ENCODE measurements around the gene PCDHB16.
A peak's percentile ranks its signal among the peaks of the same experiment; 100 is the strongest.
"Not testable (repeated sequence)": the region's sequence is repeated elsewhere in the genome, so short reads cannot be mapped to it uniquely, and the experiment has no call there.

The PCDHB16 gene

GRCh38 chr5:141174291-141175104 is 7.7 kb upstream of the PCDHB16 start:
- H3K9me3 Mint-ChIP-seq; H3K27ac Mint-ChIP-seq; DNase-seq (ENCODE audit: low spot score); H3K27me3 Mint-ChIP-seq (ENCODE audit: low read depth); H3K4me1 Mint-ChIP-seq (ENCODE audit: low read depth); H3K36me3 Mint-ChIP-seq (ENCODE audit: low read depth); H3K4me3 Mint-ChIP-seq: not testable (repeated sequence)

GRCh38 chr5:141175933-141176332 is 6.3 kb upstream of the PCDHB16 start:
- DNase-seq (ENCODE audit: low spot score) = no peak
- Mint-ChIP-seq H3K27ac (no peak overlapping the region), H3K4me3 (no peak overlapping the region), H3K9me3 (peaks cover 12% of the 10 kb centered on the region), H3K27me3 (ENCODE audit: low read depth) (no peaks in the 10 kb centered on the region), H3K4me1 (ENCODE audit: low read depth) (no peaks in the 10 kb centered on the region), H3K36me3 (ENCODE audit: low read depth) (no peaks in the 10 kb centered on the region)

GRCh38 chr5:141177577-141178191 is 4.5 kb upstream of the PCDHB16 start, which contains the start of gene PCDHB8:
Gene PCDHB8, plus strand, starts transcription at chr5:141177790. Its CDS starts 245 bp downstream, at chr5:141178035.
- peaks cover 26% of the 10 kb centered on the region for H3K9me3 Mint-ChIP-seq
- not testable (repeated sequence) for H3K36me3 Mint-ChIP-seq (ENCODE audit: low read depth); H3K4me3 Mint-ChIP-seq; H3K27me3 Mint-ChIP-seq (ENCODE audit: low read depth); DNase-seq (ENCODE audit: low spot score); H3K27ac Mint-ChIP-seq; H3K4me1 Mint-ChIP-seq (ENCODE audit: low read depth)

GRCh38 chr5:141179371-141179770 is 2.8 kb upstream of the PCDHB16 start:
- not testable (repeated sequence) for H3K36me3 Mint-ChIP-seq (ENCODE audit: low read depth); H3K27me3 Mint-ChIP-seq (ENCODE audit: low read depth); H3K27ac Mint-ChIP-seq; H3K4me1 Mint-ChIP-seq (ENCODE audit: low read depth); DNase-seq (ENCODE audit: low spot score); H3K4me3 Mint-ChIP-seq
- H3K9me3 Mint-ChIP-seq = peaks cover 30% of the 10 kb centered on the region

GRCh38 chr5:141179876-141180275 is 2.3 kb upstream of the PCDHB16 start:
- not testable (repeated sequence) for H3K4me1 Mint-ChIP-seq (ENCODE audit: low read depth); H3K36me3 Mint-ChIP-seq (ENCODE audit: low read depth); H3K27me3 Mint-ChIP-seq (ENCODE audit: low read depth); DNase-seq (ENCODE audit: low spot score); H3K4me3 Mint-ChIP-seq; H3K27ac Mint-ChIP-seq
- H3K9me3 Mint-ChIP-seq = peaks cover 35% of the 10 kb centered on the region

- H3K9me3 Mint-ChIP-seq = peaks cover 39% of the 10 kb centered on the region
- H3K4me1 Mint-ChIP-seq (ENCODE audit: low read depth) = no peaks in the 10 kb centered on the region
- H3K27me3 Mint-ChIP-seq (ENCODE audit: low read depth) = no peaks in the 10 kb centered on the region
- H3K4me3 Mint-ChIP-seq = no peak overlapping the region
- no peak overlapping the region for H3K27ac Mint-ChIP-seq
- DNase-seq (ENCODE audit: low spot score) = no peak
- H3K36me3 Mint-ChIP-seq (ENCODE audit: low read depth) = no peaks in the 10 kb centered on the region
These were observed 1.9 kb upstream of the PCDHB16 start for GRCh38 chr5:141180313-141180712.

- not testable (repeated sequence) for H3K4me3 Mint-ChIP-seq; H3K36me3 Mint-ChIP-seq (ENCODE audit: low read depth); H3K27ac Mint-ChIP-seq; H3K4me1 Mint-ChIP-seq (ENCODE audit: low read depth); DNase-seq (ENCODE audit: low spot score); H3K27me3 Mint-ChIP-seq (ENCODE audit: low read depth)
- H3K9me3 Mint-ChIP-seq = peaks cover 55% of the 10 kb centered on the region
These were observed 2.1 kb downstream of the PCDHB16 start for GRCh38 chr5:141184117-141184855.

GRCh38 chr5:141186897-141187512 is 4.8 kb downstream of the PCDHB16 start, which contains the start of gene PCDHB9:
Gene PCDHB9, plus strand, starts transcription at chr5:141187161. Its CDS starts 158 bp downstream, at chr5:141187319.
- H3K9me3 Mint-ChIP-seq = peaks cover 50% of the 10 kb centered on the region
- no peak within 1 kb of the TSS for H3K27ac Mint-ChIP-seq
- H3K4me3 Mint-ChIP-seq = peak within 1 kb of the TSS; percentile 58
- peaks cover 2% of the 10 kb centered on the region for H3K4me1 Mint-ChIP-seq (ENCODE audit: low read depth)
- no peak for DNase-seq (ENCODE audit: low spot score)
- H3K36me3 Mint-ChIP-seq (ENCODE audit: low read depth) = peaks cover 11% of the 10 kb centered on the region
- no peaks in the 10 kb centered on the region for H3K27me3 Mint-ChIP-seq (ENCODE audit: low read depth)

- DNase-seq (ENCODE audit: low spot score); H3K27me3 Mint-ChIP-seq (ENCODE audit: low read depth); H3K4me1 Mint-ChIP-seq (ENCODE audit: low read depth); H3K4me3 Mint-ChIP-seq; H3K27ac Mint-ChIP-seq: not testable (repeated sequence)
- Mint-ChIP-seq H3K36me3 (ENCODE audit: low read depth) (peaks cover 11% of the 10 kb centered on the region), H3K9me3 (peaks cover 43% of the 10 kb centered on the region)
These were observed 6.5 kb downstream of the PCDHB16 start for GRCh38 chr5:141188682-141189081.

GRCh38 chr5:141189131-141189530 is 6.9 kb downstream of the PCDHB16 start:
- DNase-seq (ENCODE audit: low spot score); H3K4me1 Mint-ChIP-seq (ENCODE audit: low read depth); H3K4me3 Mint-ChIP-seq; H3K27me3 Mint-ChIP-seq (ENCODE audit: low read depth); H3K27ac Mint-ChIP-seq: not testable (repeated sequence)
- peaks cover 11% of the 10 kb centered on the region for H3K36me3 Mint-ChIP-seq (ENCODE audit: low read depth)
- peaks cover 42% of the 10 kb centered on the region for H3K9me3 Mint-ChIP-seq

GRCh38 chr5:141192110-141192725 is 10.0 kb downstream of the PCDHB16 start, which contains the start of gene PCDHB10:
Gene PCDHB10, plus strand, starts transcription at chr5:141192353. Its CDS starts 200 bp downstream, at chr5:141192553.
- Mint-ChIP-seq H3K9me3 (peaks cover 37% of the 10 kb centered on the region), H3K27ac (no peak within 1 kb of the TSS), H3K4me3 (no peak within 1 kb of the TSS), H3K4me1 (ENCODE audit: low read depth) (no peaks in the 10 kb centered on the region), H3K27me3 (ENCODE audit: low read depth) (no peaks in the 10 kb centered on the region), H3K36me3 (ENCODE audit: low read depth) (peaks cover 11% of the 10 kb centered on the region)
- no peak for DNase-seq (ENCODE audit: low spot score)

- H3K36me3 Mint-ChIP-seq (ENCODE audit: low read depth) = not testable (repeated sequence)
These were observed 12.1 kb downstream of the PCDHB16 start for GRCh38 chr5:141194332-141194731.

GRCh38 chr5:141196363-141196762 is 14.2 kb downstream of the PCDHB16 start:
- Mint-ChIP-seq H3K4me1 (ENCODE audit: low read depth) (no peaks in the 10 kb centered on the region), H3K9me3 (peaks cover 55% of the 10 kb centered on the region), H3K27ac (no peak overlapping the region), H3K4me3 (no peak overlapping the region), H3K27me3 (ENCODE audit: low read depth) (no peaks in the 10 kb centered on the region), H3K36me3 (ENCODE audit: low read depth) (peaks cover 4% of the 10 kb centered on the region)
- no peak for DNase-seq (ENCODE audit: low spot score)

More at GRCh38 chr5:141194332-141194731, 12.1 kb downstream of the PCDHB16 start:
- not testable (repeated sequence) for H3K27ac Mint-ChIP-seq; H3K4me1 Mint-ChIP-seq (ENCODE audit: low read depth); H3K27me3 Mint-ChIP-seq (ENCODE audit: low read depth); DNase-seq (ENCODE audit: low spot score); H3K4me3 Mint-ChIP-seq
- H3K9me3 Mint-ChIP-seq = peaks cover 45% of the 10 kb centered on the region
